Islet precursor cell (in vitro differentiated cells): ENCODE measurements around the gene CPD.
"Not testable (repeated sequence)": the region's sequence is repeated elsewhere in the genome, so short reads cannot be mapped to it uniquely, and the experiment has no call there.

Source experiments
- DNase-seq: peaks from one replicate; pipeline ENCODE4 v3.0.0-alpha.2; 2018

The CPD gene

GRCh38 chr17:30436729-30437128 is 58.0 kb downstream of the CPD start:
- DNase-seq: no peak

- no peak for DNase-seq
Observed at GRCh38 chr17:30443721-30444120, 65.0 kb downstream of the CPD start.

- DNase-seq: not testable (repeated sequence)
Observed at GRCh38 chr17:30446640-30447039, 67.9 kb downstream of the CPD start.

GRCh38 chr17:30449480-30449879 is 70.8 kb downstream of the CPD start:
- DNase-seq: no peak

GRCh38 chr17:30450125-30451027 is 71.6 kb downstream of the CPD start:
- peak; percentile 57 for DNase-seq

GRCh38 chr17:30454635-30455034 is 75.9 kb downstream of the CPD start:
- no peak for DNase-seq

- no peak for DNase-seq
Observed at GRCh38 chr17:30458371-30458770, 79.6 kb downstream of the CPD start.

- DNase-seq: not testable (repeated sequence)
Observed at GRCh38 chr17:30458797-30459413, 80.2 kb downstream of the CPD start.

- no peak for DNase-seq
Observed at GRCh38 chr17:30468465-30468864, 89.7 kb downstream of the CPD start.

- DNase-seq: no peak
Observed at GRCh38 chr17:30472238-30472890, 93.6 kb downstream of the CPD start.

GRCh38 chr17:30475206-30475605 is 96.5 kb downstream of the CPD start:
- DNase-seq: no peak

- DNase-seq: no peak
Observed at GRCh38 chr17:30476726-30477082, 98.0 kb downstream of the CPD start.

GRCh38 chr17:30477083-30477773 is 98.5 kb downstream of the CPD start, which contains the start of gene GOSR1:
Gene GOSR1 (plus strand): TSS chr17:30477408. CDS start chr17:30477434, 26 bp downstream.
- peak; percentile 98 for DNase-seq

GRCh38 chr17:30477774-30478115 is 99.0 kb downstream of the CPD start:
- no peak for DNase-seq

- no peak for DNase-seq
Observed at GRCh38 chr17:30482555-30482954, 103.8 kb downstream of the CPD start.

GRCh38 chr17:30483159-30483558 is 104.4 kb downstream of the CPD start:
- DNase-seq: no peak

- DNase-seq: no peak
Observed at GRCh38 chr17:30493780-30494179, 115.1 kb downstream of the CPD start.

- DNase-seq: no peak
Observed at GRCh38 chr17:30495586-30495985, 116.9 kb downstream of the CPD start.

GRCh38 chr17:30503558-30503957 is 124.8 kb downstream of the CPD start:
- DNase-seq: no peak

GRCh38 chr17:30505868-30506417 is 127.2 kb downstream of the CPD start:
- DNase-seq: no peak

GRCh38 chr17:30506481-30506880 is 127.8 kb downstream of the CPD start:
- no peak for DNase-seq

GRCh38 chr17:30513346-30513745 is 134.6 kb downstream of the CPD start:
- DNase-seq: no peak
